CD4-positive, alpha-beta T cell treated with Interleukin-15 for 1 hour (primary cell): ENCODE results near the gene BSN.

ENCODE experiments used
- DNase-seq: peaks from one replicate; pipeline ENCODE4 v3.0.0-alpha.2; 2020

The BSN gene

GRCh38 chr3:49629451-49629850 is 75.2 kb downstream of the BSN start:
- no peak for DNase-seq

- no peak for DNase-seq
Observed at GRCh38 chr3:49629866-49630265, 75.6 kb downstream of the BSN start.

- DNase-seq: no peak
Observed at GRCh38 chr3:49630784-49631183, 76.5 kb downstream of the BSN start.

- DNase-seq: no peak
Observed at GRCh38 chr3:49634736-49635135, 80.5 kb downstream of the BSN start.

- DNase-seq: no peak
Observed at GRCh38 chr3:49636883-49637609, 82.8 kb downstream of the BSN start.

- no peak for DNase-seq
Observed at GRCh38 chr3:49638445-49638844, 84.2 kb downstream of the BSN start.

GRCh38 chr3:49639551-49639950 is 85.3 kb downstream of the BSN start:
- DNase-seq: no peak

- DNase-seq: no peak
Observed at GRCh38 chr3:49641292-49641691, 87.0 kb downstream of the BSN start.

GRCh38 chr3:49641921-49642707 is 87.8 kb downstream of the BSN start:
- DNase-seq: no peak

GRCh38 chr3:49642708-49643145 is 88.5 kb downstream of the BSN start:
- DNase-seq: no peak

GRCh38 chr3:49644684-49645083 is 90.4 kb downstream of the BSN start:
- DNase-seq: no peak

GRCh38 chr3:49646236-49646635 is 92.0 kb downstream of the BSN start:
- no peak for DNase-seq

- no peak for DNase-seq
Observed at GRCh38 chr3:49647741-49648140, 93.5 kb downstream of the BSN start.

- DNase-seq: no peak
Observed at GRCh38 chr3:49648354-49649019, 94.2 kb downstream of the BSN start.

- no peak for DNase-seq
Observed at GRCh38 chr3:49649576-49649975, 95.3 kb downstream of the BSN start.

GRCh38 chr3:49650177-49650576 is 95.9 kb downstream of the BSN start:
- no peak for DNase-seq

GRCh38 chr3:49650637-49651036 is 96.4 kb downstream of the BSN start:
- no peak for DNase-seq

- DNase-seq: no peak
Observed at GRCh38 chr3:49652218-49652902, 98.1 kb downstream of the BSN start.

GRCh38 chr3:49652903-49653415 is 98.7 kb downstream of the BSN start:
- no peak for DNase-seq

- no peak for DNase-seq
Observed at GRCh38 chr3:49653621-49654020, 99.3 kb downstream of the BSN start.

- DNase-seq: no peak
Observed at GRCh38 chr3:49654176-49654825, 100.0 kb downstream of the BSN start.

GRCh38 chr3:49654955-49655556 is 100.8 kb downstream of the BSN start:
- no peak for DNase-seq
